Fibroblast of mammary gland (primary cell): ENCODE measurements around the gene TBCD.

Experiments used
- DNase-seq: peaks from one replicate; pipeline ENCODE4 v3.0.0-alpha.2; 2010; ENCODE audit warnings: low read depth
- H3K4me3 ChIP-seq: 2 replicates; pipeline ENCODE4 v1.5.1; 2011; ENCODE audit warnings: low read depth, mild to moderate bottlenecking, low read length, moderate library complexity; ENCODE audit not compliant: control insufficient read depth
- TF ChIP-seq, protein P1 (sequence below): conservative IDR thresholded peaks from 2 replicates; pipeline ENCODE4 v1.5.1; 2011; ENCODE audit warnings: low read depth, low read length, inconsistent platforms; ENCODE audit not compliant: control insufficient read depth, insufficient read depth

The TBCD gene

GRCh38 chr17:82884970-82885353 is 133.1 kb downstream of the TBCD start:
- no peak overlapping the region for H3K4me3 ChIP-seq
- TF ChIP-seq, protein P1, sequence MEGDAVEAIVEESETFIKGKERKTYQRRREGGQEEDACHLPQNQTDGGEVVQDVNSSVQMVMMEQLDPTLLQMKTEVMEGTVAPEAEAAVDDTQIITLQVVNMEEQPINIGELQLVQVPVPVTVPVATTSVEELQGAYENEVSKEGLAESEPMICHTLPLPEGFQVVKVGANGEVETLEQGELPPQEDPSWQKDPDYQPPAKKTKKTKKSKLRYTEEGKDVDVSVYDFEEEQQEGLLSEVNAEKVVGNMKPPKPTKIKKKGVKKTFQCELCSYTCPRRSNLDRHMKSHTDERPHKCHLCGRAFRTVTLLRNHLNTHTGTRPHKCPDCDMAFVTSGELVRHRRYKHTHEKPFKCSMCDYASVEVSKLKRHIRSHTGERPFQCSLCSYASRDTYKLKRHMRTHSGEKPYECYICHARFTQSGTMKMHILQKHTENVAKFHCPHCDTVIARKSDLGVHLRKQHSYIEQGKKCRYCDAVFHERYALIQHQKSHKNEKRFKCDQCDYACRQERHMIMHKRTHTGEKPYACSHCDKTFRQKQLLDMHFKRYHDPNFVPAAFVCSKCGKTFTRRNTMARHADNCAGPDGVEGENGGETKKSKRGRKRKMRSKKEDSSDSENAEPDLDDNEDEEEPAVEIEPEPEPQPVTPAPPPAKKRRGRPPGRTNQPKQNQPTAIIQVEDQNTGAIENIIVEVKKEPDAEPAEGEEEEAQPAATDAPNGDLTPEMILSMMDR: no peak
- no peak for DNase-seq

DNA sequence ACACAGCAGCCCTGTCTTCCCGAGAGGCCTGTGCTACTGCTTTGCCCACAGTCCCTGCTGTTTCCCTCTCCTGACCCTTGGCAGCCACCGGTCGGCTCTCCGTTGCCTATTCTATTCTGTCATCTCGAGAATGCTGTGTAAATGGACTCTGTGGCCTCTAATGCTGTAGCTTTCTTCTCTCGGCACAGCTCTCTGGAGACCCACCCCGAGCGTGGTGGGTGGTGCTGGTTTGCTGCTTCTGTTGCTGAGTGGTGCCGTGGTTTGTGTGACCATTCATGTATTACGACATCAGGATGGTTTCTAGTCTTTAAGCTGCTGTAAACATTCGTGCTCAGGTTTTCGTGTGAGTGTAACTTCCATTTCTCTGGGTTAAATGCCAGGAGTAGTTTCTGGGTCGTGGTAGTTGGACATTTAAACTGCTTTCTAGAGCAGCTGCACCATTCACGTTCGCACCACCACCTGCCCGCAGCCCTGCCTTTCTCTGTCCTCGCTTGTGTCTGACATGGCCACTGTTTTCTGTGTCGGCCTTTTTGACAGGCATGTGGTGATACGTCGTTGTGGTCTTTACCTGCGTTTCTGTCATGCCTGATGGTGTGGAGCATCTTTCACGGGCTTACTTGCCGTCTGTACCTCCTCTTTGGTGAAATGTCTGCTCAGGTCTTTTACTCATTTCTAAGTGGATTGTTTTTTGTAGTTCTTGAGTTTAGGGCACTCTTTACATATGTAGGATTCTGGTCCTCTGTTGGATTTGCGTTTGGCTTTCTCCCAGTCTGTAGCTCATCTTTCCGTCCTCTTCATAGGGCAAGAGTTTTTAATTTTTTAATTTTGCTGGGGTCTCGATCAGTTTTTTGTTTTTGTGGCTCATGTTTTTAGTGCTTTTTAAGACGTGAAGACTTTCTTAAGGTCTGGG is 135.6 kb downstream of the TBCD start:
- TF ChIP-seq, protein P1: no peak
- H3K4me3 ChIP-seq: no peak overlapping the region
- peak; percentile 68 for DNase-seq

- H3K4me3 ChIP-seq: no peak overlapping the region
- TF ChIP-seq, protein P1: no peak
- DNase-seq: no peak
Observed at GRCh38 chr17:82888583-82889495, 137.0 kb downstream of the TBCD start.

DNA sequence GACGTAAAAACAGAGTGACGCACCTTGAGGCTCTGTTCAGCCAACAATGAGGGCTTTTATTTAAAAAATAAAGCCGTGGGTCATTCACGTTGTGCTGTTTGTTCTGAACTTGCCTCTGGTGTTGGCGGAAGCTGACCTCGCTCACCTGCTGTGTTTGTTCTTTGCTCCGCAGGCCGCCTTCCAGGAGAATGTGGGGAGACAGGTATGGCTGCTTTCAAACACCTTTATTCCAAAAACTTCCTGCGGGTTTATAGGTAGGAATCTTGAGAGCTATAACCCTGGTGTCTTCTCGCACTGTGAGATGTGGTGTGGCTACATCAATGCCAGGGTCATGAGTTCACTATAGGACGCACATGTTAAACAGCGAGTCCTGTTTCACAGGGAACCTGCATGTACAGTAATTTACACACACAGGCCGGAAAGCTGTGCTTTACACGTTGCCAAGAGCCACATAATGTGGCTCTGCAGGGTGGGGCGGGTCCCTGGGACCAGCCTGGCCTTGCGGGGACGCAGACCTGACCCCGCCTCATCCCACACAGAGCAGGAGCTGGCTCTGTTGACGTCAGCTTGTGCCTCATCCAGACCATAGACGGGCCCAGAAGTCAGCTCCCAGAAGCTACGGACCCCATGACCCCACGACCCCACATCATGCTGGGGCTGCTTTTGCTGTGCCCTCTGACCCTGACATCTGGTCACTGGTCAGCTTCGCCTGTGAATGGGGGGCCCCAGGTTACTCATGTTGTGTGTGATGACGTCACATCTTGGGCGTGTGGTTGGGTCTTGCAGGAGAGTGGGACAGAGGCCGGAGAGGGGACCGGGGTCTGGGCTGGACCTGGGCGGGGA is 137.9 kb downstream of the TBCD start:
- no peak overlapping the region for H3K4me3 ChIP-seq
- DNase-seq: peak; percentile 75
- TF ChIP-seq, protein P1: no peak

GRCh38 chr17:82890339-82890730 is 138.5 kb downstream of the TBCD start:
- H3K4me3 ChIP-seq: no peak overlapping the region
- TF ChIP-seq, protein P1: no peak
- DNase-seq: peak; percentile 49
